Gastrocnemius medialis (tissue), 4 donors: Measurements from ENCODE around the gene NSL1.

Experiments used
- CTCF ChIP-seq, 5 experiments: fragments of 450-650 bp in 3 of 5; fragments of 200-600 bp in 2 of 5; sonication (generic) in 2 of 5; IDR thresholded peaks in 4 of 5; conservative IDR thresholded peaks in 1 of 5; 1 replicate in 4 of 5; 2 replicates in 1 of 5; pipeline ENCODE4 v1.5.1; 2016 to 2019; ENCODE audit warnings: antibody characterized with exemption in 5 of 5, mild to moderate bottlenecking in 3 of 5, moderate library complexity in 3 of 5
- POLR2A ChIP-seq, 2 donors: fragments of 450-650 bp; IDR thresholded peaks; one replicate each; pipeline ENCODE4 v1.6.1; 2017; ENCODE audit warnings: antibody characterized with exemption in 2 of 2, mild to moderate bottlenecking in 2 of 2, moderate library complexity in 2 of 2

- TF ChIP-seq POLR2A (IDR thresholded peaks at IDR 0.05) = no peak
- no peak for TF ChIP-seq CTCF (IDR thresholded peaks at IDR 0.05 in 4 of 5, conservative IDR thresholded peaks at IDR 0.05 in 1 of 5)
Observed at GRCh38 chr1:212753749-212754148, 37.8 kb downstream of the NSL1 start.
